HTR-8/SVneo (cell line): ENCODE measurements around the gene RNF19B.
"Not testable (repeated sequence)": the region's sequence is repeated elsewhere in the genome, so short reads cannot be mapped to it uniquely, and the experiment has no call there.

Experiments
- DNase-seq: peaks from one replicate; pipeline ENCODE4 v3.0.0; 2011; ENCODE audit warnings: low spot score, mixed read lengths; ENCODE audit not compliant: insufficient read length
- FAIRE-seq: peaks from 2 replicates; lab custom pipeline; 2011; peaks lifted over from hg19 to GRCh38; lab: Jason Lieb, UNC

The RNF19B gene

GRCh38 chr1:32993324-32993636 lies 28.7 kb upstream of the RNF19B start:
- not testable (repeated sequence) for DNase-seq, FAIRE-seq

GRCh38 chr1:32992489-32993323 lies 28.1 kb upstream of the RNF19B start:
- peak; percentile 87 for DNase-seq
- FAIRE-seq: no peak

GRCh38 chr1:32991819-32992488 lies 27.3 kb upstream of the RNF19B start:
- DNase-seq: no peak
- no peak for FAIRE-seq

GRCh38 chr1:32991386-32991785 lies 26.8 kb upstream of the RNF19B start:
- no peak for FAIRE-seq
- DNase-seq: no peak

GRCh38 chr1:32990887-32991286 lies 26.3 kb upstream of the RNF19B start:
- DNase-seq (no peak), FAIRE-seq (no peak)

- DNase-seq: peak; percentile 70
- no peak for FAIRE-seq
These were observed 24.8 kb upstream of the RNF19B start for GRCh38 chr1:32989160-32990050.

- DNase-seq (no peak), FAIRE-seq (no peak)
These were observed 24.1 kb upstream of the RNF19B start for GRCh38 chr1:32988665-32989064.

GRCh38 chr1:32985226-32985625 lies 20.6 kb upstream of the RNF19B start:
- DNase-seq: no peak
- FAIRE-seq: no peak

- no peak for DNase-seq
- FAIRE-seq: no peak
These were observed 20.0 kb upstream of the RNF19B start for GRCh38 chr1:32984455-32985171.

GRCh38 chr1:32984090-32984454 lies 19.5 kb upstream of the RNF19B start:
- DNase-seq: no peak
- FAIRE-seq: no peak

GRCh38 chr1:32983020-32983419 lies 18.4 kb upstream of the RNF19B start:
- no peak for DNase-seq
- FAIRE-seq: no peak

- FAIRE-seq (no peak), DNase-seq (peak; percentile 60)
These were observed 16.6 kb upstream of the RNF19B start for GRCh38 chr1:32981003-32981901.

- DNase-seq (no peak), FAIRE-seq (no peak)
These were observed 15.5 kb upstream of the RNF19B start for GRCh38 chr1:32980080-32980479.

GRCh38 chr1:32978854-32979253 lies 14.2 kb upstream of the RNF19B start:
- no peak for DNase-seq

GRCh38 chr1:32977546-32978087 lies 13.0 kb upstream of the RNF19B start:
- DNase-seq (no peak), FAIRE-seq (no peak)

More at GRCh38 chr1:32978854-32979253, 14.2 kb upstream of the RNF19B start:
- FAIRE-seq: no peak

GRCh38 chr1:32975055-32975454 lies 10.4 kb upstream of the RNF19B start:
- FAIRE-seq, DNase-seq: not testable (repeated sequence)

GRCh38 chr1:32973458-32973857 lies 8.8 kb upstream of the RNF19B start:
- FAIRE-seq, DNase-seq: not testable (repeated sequence)

- peak; percentile 86 for FAIRE-seq
These were observed 8.3 kb upstream of the RNF19B start for GRCh38 chr1:32972814-32973428.

More at GRCh38 chr1:32972814-32973428, 8.3 kb upstream of the RNF19B start:
- peak; percentile 28 for DNase-seq
